HG03571 (cell line): ENCODE results near the gene PAFAH1B2.
"Not testable (repeated sequence)": the region's sequence is repeated elsewhere in the genome, so short reads cannot be mapped to it uniquely, and the experiment has no call there.

Source experiments
- ATAC-seq: cut with Tn5 transposase; IDR thresholded peaks from one replicate; pipeline ENCODE4 v1.9.1; 2021; ENCODE audit not compliant: unreplicated experiment

PAFAH1B2 gene

DNA sequence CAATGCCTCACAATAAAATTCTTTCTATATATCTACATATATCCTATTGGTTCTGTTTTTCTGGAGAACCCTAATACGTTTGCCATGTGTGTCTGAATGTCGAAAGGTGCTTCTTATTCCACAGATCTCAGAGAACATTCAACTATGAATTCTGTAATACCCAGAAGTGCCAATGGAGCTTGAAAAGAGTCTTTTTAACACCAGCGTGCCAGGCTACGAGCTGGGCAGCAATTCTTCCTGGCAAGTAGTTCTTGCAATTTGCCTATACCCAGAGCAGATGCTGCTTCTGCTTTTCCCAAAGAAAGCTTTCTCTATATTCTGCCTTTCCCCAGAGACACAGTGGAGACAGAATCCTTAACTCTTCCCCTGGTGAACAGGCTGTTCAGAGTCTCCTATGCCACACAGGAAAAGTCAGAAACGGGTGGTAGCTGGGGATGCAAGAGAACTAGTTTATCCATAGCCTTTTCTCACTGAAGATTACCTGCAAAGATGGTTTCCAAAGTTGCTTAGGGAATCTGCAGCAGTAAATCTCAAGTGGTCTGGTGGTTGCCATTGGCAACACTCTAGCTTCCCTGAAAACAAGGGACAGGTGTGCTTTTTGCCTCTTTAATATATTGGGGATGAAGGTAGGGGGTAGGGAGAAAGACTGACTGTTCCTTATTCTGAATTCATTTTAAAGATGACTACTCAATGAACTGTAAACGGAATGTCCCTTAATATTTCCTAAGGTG is 16.8 kb upstream of the PAFAH1B2 start:
- ATAC-seq: no peak

DNA sequence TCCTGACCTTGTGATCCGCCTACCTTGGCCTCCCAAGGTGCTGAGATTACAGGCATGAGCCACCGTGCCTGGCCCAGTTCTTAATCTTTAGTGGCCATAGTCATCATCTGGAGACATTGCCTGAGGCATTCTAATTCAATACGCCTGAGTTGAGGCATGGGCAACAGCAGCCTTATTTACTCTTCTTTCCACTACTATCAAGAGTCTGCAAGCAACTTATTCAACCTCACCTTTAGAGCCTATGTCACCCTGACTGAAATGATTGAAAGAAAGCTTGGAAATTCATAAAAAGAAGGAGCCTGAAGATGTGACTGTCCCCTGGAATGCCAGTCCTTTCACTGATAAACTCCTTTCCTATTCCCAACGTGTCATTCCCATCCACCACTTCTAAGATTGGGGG is 15.8 kb upstream of the PAFAH1B2 start:
- no peak for ATAC-seq

DNA sequence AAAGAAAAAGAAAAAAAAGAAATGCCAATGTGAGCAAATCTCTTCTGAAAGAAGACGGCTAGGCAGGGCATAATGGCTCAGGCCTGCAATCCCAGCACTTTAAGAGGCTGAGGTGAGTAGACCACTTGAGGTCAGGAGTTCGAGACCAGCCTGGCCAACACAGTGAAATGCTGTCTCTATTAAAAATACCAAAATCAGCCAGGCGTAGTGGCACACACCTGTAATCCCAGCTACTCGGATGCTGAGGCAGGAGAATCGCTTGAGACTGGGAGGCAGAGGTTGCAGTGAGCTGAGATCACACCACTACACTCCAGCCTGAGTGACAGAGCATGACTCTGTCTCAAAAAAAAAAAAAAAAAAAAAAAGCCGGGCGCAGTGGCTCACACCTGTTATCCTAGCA is 13.7 kb upstream of the PAFAH1B2 start:
- ATAC-seq: not testable (repeated sequence)

DNA sequence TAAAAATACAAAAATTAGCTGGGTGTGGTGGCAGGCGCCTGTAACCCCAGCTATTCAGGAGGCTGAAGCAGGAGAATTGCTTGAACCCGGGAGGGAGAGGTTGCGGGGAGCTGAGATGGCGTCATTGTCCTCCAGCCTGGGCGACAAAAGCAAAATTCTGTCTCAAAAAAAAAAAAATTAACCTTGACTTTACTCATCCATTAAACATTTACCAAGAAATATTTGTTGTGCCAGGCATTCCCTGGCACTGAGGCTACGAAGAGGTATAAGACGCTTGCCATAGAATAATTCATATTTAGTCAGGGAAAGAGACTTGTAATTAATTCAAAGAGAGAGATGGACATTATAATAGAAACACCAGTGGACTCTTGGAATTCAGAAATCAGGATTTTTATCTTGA is 13.2 kb upstream of the PAFAH1B2 start:
- ATAC-seq: no peak

DNA sequence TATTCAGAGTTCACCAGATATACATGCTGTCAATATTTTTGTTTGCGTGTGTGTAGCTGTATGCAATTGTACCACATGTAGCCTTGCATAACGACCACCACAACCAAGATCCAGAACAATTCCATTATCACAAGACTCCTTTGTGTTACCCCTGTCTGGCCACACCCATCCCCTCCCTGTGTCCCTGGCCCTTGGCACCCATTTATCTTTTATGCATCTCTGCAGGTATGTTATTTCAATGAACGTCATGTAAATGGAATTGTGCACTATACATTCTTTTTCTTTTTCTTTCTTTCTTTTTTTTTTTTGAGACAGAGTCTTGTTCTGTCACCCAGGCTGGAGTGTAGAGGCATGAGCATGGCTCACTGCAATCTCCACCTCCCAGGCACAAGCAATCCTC is 9.7 kb upstream of the PAFAH1B2 start:
- ATAC-seq: no peak

DNA sequence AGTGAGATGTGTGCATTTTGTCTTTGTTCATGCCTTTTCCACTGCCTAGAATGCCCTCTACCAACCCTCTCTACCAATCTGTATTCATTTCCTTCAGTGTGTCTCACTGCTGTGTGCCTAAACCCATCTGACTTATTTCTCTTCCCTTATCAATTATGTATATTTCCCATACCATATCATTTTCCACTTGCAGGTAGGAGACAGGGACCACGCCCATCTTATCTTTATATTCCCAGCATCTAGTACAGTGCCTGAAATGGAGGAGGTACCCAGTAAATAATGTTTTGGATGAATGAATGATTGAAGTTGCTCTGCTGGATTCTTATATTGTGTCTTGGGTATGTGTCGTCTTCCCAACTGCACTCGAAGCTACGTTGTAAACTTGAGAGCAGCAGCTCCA is 9.1 kb upstream of the PAFAH1B2 start:
- not testable (repeated sequence) for ATAC-seq

DNA sequence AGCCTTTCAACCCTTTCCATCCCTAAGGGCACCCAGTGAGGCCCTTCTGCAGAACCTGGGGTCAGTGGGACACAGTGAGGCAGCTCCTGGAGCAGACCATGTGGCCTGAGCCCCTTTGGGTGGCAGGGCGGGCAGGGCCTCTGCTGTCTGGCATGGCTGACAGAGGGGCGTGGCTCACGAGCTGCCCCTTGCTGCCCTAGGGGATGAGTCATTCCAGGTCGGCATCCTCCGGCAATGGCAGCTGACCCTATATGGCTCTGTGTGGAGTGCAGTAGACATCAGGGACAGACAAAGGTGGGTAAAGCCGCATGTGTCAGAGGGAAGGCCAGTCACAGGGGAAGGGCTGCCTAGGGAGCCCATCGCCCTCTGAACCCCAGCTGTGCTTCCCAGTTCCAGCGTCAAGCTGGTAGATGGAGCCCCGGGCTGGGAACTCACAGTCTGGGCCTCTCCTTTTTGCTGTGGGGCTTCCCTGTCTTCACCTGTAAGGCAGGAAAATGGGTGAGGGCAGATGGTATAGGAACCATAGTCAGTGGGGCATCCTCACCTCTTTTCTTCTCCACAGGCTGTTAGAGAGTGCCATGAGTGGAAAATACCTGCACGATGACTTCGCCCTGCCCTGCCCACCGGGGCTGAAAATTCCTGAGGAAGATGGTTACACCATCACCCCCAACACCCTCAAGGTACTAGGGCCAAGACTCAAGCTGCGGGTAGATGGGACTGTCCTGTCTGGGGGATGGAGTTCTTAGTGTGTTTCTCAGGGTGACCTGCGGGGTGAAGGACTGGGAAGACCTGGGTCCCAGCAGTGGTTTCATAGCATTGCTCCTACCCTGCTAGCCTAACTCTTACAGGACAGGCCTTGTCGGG is 6.6 kb upstream of the PAFAH1B2 start:
- not testable (repeated sequence) for ATAC-seq

DNA sequence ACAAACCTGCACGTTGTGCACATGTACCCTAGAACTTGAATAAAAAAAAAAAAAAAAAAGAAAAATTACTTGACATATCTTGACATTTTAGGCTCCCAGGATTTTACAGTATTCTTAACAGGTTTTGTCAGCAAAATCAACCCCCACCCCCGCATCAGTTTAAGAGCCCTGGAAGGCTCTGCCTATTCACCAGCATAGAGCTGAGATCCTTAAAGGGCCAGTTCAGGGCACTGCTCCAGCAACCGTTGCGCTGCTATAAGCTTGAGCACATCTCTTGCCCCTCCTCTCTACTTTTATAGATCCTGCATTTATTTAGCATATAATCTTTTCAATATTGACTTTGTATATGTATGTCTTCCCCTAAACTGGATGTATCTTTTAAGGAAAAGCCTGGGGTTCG is 697 bp upstream of the PAFAH1B2 start:
- ATAC-seq: peak; percentile 15

DNA sequence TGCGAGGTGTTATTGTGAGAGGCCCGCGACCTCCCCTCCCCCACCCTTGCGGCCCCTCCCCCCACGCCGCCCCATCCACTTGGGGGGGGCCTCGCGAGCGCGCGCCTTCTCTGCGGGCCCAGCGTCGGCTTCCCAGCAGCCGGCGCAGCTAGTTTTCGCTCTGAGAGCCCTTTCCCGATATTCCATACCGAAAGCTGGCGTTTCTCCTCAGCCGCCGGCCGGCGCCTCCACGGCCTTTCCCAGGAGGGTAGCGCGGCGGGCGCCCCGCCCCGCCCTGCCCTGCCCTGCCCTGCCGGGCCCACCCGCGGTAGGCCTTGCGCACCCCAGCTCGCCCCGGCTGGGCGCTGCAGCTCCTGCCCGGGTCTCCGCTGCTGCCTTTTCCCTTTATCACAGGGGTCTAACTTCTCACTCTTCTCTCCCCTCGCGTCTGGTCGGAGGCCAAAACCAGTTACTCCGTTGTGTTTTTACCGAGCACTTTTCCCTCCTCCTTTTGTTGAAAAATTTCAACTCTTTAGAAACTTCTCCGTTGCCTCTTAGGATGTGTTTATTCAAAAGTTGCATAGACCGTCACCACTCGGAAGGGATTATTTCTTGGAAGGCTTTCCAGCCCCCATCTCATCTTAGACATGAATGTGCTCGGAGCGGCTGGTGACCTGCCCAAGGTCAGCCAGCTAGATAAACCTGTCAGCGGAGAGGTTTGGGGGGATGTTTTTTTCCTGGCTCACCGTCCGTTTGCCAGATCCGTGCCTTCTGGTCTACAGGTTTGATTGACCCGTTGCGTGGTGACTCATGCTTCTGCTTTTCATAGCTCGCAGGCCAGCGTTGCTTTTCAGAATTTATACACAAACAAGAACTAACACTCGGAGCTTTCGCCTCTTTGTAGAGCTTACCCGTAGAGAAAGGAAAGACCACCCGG is 648 bp downstream of the PAFAH1B2 start:
- peak; percentile 42 for ATAC-seq

DNA sequence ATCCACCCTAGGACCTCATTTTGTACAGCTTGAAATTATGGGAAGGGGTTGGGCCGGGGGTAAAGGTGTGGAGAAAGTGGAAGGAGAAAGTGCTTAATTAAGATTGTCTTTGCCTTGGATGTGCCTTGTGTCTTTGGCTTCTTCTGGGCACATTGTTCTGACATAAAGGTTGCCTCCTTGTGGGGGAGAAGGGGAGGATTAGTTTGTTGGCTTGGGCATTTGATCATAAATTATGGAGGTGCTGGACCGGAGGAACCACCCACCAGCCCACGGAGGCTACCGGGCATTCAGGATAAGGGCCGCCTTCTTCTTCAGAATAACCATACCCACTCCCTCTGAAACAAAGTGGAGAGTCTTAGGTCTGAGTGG is 1.3 kb downstream of the PAFAH1B2 start:
- ATAC-seq: no peak

DNA sequence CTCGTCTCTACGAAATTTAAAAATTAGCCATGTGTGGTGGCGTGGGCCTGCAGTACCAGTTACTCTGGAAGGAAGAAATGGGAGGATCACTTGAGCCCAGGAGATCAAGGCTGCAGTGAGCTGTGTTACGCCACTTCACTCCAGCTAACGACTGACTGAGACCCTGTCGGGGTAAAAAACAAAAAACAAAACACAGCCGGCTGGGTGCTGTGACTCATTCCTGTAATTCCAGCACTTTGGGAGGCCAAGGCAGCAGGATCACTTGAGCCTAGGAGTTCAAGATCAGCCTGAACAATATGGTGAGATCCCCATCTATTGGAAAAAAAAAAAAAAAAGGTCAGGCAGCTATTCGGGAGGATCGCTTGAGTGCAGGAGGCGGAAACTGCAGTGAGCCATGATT is 2.4 kb downstream of the PAFAH1B2 start:
- no peak for ATAC-seq

DNA sequence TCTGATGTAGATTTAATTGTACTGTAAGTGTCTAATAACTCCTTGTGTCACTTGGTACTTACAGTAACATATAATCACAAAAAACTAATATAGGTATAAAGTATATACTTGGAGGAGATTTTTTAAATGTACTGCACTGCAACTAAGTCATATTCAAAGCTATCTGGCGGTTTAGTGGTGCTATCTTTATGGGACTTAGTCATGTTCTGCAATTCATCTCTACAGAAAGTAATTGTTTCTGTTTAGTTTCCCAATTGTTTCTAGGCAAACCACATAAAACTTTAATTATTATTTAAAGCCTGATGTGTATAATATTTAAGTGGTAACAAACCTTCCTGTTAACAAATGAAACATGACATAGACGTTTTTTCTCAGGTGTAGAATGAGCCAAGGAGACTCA is 8.0 kb downstream of the PAFAH1B2 start:
- ATAC-seq: no peak

DNA sequence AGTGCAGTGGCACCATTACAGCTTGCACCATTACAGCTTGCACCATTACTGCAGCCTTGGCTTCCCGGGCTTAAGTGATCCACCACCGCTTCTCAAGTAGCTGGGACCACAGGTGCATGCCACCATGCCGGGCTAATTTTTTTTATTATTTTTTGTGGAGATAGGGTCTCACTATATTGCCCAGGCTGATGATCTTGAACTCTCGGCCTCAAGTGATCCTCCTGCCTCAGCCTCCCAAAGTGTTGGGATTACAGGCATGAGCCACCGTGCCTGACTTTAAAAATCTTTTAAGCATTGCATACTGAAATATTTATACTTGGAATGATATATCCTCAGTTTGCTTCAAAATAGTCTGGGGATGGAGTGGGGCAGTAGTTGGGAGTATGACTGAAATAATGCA is 10.4 kb downstream of the PAFAH1B2 start:
- ATAC-seq: no peak

DNA sequence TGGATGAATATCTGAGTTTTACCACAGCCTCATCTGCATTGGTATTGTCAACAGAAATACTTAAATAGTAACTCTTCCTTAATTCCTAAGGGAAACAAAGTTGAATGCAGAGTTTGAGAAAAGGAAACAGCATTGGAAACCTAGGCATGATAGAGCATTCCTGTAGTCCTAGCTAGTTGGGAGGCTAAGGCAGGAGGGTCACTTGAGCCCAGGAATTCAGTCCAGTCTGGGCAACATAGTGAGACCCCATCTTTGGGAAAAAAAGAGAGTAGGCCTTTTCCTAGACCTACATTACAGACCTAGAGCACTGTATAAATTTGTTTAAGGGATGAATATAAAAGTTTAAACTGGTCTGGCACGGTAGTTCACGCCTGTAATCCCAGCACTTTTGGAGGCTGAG is 13.4 kb downstream of the PAFAH1B2 start:
- no peak for ATAC-seq

DNA sequence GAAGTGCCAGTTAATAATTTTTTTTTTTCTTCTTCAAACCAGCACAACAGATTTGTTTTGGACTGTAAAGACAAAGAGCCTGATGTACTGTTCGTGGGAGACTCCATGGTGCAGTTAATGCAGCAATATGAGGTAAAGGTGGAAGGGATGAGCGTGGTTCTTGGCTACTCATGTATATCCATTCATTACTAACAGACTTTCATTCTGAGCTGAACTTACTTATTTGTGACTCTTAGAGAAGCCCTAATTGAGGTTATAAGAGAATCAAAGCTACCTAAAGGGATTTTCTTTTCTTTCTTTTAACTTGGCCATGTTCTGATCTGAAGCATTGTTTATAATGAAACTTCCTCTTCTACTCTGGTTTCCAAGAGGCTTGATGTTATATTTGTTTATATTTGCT is 15.8 kb downstream of the PAFAH1B2 start:
- ATAC-seq: no peak

DNA sequence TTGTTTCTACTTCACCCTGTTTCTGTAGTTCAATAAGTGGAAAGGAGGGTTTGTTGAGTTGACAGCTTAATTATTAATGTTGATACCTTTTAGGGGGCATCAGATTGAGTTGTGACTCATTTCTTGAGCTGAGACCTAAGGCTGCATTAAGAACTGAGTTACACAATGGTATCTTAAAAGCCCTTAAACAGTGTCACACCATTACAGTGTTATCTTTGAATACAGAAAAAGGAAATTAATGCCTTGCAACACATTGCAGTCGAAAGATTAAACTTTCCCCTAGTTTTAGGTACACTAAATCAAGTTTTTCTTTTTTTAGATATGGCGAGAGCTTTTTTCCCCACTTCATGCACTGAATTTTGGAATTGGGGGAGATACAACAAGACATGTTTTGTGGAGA is 16.7 kb downstream of the PAFAH1B2 start:
- no peak for ATAC-seq

DNA sequence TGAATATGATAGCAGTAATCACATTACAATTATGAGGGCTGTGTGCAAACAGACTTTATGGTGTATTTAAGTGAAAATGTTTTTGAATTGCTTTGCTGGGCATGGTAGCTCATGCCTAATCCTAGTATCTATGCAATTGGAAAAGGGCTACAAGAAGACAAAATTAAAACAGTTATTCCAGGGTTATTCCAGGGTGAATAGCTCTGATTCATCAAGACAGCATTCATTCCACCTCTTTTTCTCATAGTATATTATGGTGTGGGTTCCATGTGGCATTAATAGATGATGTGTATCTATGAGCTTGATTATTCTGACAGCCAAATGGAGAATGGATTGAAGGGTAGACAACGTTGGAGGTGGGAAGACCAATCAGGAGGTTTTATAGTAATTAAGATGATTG is 22.4 kb downstream of the PAFAH1B2 start:
- ATAC-seq: no peak

DNA sequence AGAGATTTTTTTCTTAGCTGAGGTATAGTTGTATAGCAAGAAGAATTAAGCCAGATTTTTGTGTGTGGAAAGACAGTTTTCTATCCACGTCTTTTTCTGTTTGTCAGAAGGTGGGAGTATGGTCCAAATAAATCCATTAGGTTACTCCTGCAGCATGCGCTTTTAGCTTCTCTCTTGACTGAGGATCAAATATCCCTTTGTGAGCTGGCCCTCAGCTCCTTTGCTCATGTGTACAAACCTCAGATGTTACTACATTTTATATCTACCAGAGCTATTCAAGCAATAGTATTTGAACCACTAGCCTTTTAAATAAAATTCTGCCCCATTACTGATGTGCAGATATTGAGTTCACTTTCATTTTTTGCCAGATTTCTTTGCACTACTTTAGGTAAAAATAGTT is 25.6 kb downstream of the PAFAH1B2 start:
- no peak for ATAC-seq

DNA sequence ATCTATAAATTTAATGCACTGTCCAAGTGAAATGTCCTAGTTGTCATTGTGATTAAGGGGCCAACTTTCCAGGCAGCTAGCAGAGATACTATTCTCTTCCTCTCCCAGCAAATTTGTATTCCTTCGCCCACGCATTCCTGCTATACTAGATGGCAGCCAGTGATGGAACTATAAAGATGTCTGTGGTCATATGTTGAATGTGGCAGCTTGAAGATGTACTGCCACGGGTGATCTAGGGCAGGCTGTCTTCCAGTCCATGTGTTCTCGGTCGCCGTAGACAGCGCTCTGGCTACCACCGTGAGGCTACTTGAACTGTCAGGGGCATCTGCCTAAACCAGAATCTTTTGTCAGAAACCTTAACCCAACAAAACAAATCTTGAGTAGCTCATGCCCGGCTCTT is 26.1 kb downstream of the PAFAH1B2 start:
- ATAC-seq: no peak

DNA sequence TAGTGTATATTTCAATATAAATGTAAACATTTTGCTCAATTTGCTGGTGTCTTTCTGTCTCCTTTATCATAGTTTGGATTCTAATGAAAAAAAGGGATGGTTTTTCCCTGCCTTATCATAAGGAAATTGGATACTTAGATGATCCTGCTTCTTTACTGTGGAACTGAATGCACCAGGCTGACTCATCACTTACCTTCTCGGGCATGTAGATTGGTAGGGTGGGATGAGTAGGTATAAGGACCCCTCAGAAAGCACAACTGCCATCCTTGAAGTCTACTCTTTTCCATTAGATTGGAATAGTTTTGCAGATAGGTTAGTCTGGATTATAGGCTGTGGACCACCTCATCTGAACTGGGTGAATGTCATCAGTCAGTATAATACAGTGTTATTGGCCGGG is 26.9 kb downstream of the PAFAH1B2 start:
- ATAC-seq: no peak

DNA sequence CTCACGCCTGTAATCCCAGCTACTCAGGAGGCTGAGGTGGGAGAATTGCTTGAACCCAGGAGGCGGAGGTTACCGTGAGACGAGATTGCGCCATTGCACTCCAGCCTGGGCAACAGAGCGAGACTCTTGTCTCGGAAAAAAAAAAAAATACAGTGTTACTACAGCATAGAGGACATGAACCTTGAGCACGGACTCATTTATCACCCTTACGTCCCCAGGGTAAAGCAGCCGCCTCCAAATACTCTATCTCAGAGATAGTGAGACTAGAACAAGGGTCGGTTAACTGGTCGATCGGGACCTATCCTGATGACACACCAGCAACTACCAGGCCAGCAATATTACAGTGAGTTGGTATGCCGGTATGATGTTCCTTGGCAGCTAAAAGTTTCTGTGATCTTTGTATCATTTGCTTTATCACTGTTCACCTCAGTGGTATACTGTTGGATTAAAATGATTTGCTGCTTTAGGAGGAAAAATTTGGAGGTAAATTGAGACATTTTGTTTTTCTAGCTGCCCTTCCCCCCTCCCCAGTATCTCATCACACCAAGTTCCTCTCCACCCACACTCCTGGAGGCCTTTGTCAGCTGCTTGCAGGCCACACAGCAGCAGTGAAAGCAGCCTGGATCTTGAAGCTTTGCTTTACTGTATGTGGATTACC is 27.4 kb downstream of the PAFAH1B2 start:
- no peak for ATAC-seq
